GM12878 (cell line): ENCODE data around the gene AGPAT4.

Experiments used
- EED ChIP-seq: sonication (generic); IDR thresholded peaks from 2 replicates; pipeline ENCODE4 v1.6.1; 2016; ENCODE audit warnings: antibody characterized with exemption, low read depth
- ETV6 ChIP-seq, 2 experiments: fragments of 450-650 bp in 1 of 2; IDR thresholded peaks in 1 of 2; conservative IDR thresholded peaks in 1 of 2; 2 replicates each; pipeline ENCODE4 v1.6.1; 2014; ENCODE audit warnings: antibody characterized with exemption in 1 of 2, borderline replicate concordance in 1 of 2, low read depth in 1 of 2, mild to moderate bottlenecking in 1 of 2, moderate library complexity in 1 of 2
- MXI1 ChIP-seq: fragments of 150-350 bp; IDR thresholded peaks from 2 replicates; pipeline ENCODE4 v1.6.1; 2011; ENCODE audit warnings: low read depth, mild to moderate bottlenecking, inconsistent platforms, low read length, improper control_type of control experiment
- NFYB ChIP-seq: IDR thresholded peaks from 2 replicates; pipeline ENCODE4 v1.6.1; 2011; ENCODE audit warnings: low read depth, mild to moderate bottlenecking, low read length, improper control_type of control experiment, moderate library complexity; ENCODE audit not compliant: insufficient read depth
- SMC3 ChIP-seq: IDR thresholded peaks from 2 replicates; pipeline ENCODE4 v1.6.1; 2011; ENCODE audit warnings: low read length, improper control_type of control experiment, borderline replicate concordance
- TAF1 ChIP-seq: IDR thresholded peaks from 2 replicates; pipeline ENCODE4 v1.6.1; 2011; ENCODE audit warnings: mild to moderate bottlenecking, low read depth, low read length, borderline replicate concordance
- ZNF24 ChIP-seq: fragments of 450-650 bp; IDR thresholded peaks from 2 replicates; pipeline ENCODE4 v1.6.1; 2017; ENCODE audit warnings: antibody characterized with exemption, mild to moderate bottlenecking
- ZNF274 ChIP-seq: IDR thresholded peaks from one replicate; pipeline ENCODE4 v1.8.0; 2011; ENCODE audit not compliant: insufficient read length, insufficient read depth
- TF ChIP-seq, protein P1 (sequence below): IDR thresholded peaks from 2 replicates; pipeline ENCODE4 v1.6.1; 2012; ENCODE audit warnings: mild to moderate bottlenecking, low read depth, low read length
- TF ChIP-seq, protein P2 (sequence below), 3 experiments: IDR thresholded peaks in 2 of 3; conservative IDR thresholded peaks in 1 of 3; 2 replicates each; pipeline ENCODE4 v1.5.1; 2011; ENCODE audit warnings: low read depth in 3 of 3, low read length in 3 of 3, mild to moderate bottlenecking in 3 of 3, control low read depth in 2 of 3, moderate library complexity in 2 of 3, inconsistent platforms in 1 of 3, mixed read lengths in 1 of 3; ENCODE audit not compliant: control insufficient read depth in 2 of 3, insufficient read depth in 1 of 3; ENCODE audit errors: extremely low read depth in 1 of 3

DNA sequence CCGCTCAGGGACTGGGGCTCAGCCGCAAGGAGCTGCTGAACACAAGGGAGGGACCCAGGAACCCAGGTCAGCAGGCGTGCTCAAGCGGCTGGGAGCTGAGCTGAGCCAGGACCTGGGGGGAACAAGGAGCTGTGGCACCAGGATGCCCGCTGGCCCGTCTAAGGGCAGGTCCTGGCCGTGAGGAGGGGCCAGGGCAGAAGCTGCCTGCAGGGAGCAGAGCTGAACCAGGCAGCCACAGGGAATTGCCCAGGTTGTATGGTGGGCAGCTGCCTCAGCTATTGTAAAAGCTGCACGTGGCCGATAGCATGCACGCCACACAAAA is 133.3 kb downstream of the AGPAT4 start:
- TF ChIP-seq SMC3 = no peak
- TF ChIP-seq EED = no peak
- TF ChIP-seq, protein P1, sequence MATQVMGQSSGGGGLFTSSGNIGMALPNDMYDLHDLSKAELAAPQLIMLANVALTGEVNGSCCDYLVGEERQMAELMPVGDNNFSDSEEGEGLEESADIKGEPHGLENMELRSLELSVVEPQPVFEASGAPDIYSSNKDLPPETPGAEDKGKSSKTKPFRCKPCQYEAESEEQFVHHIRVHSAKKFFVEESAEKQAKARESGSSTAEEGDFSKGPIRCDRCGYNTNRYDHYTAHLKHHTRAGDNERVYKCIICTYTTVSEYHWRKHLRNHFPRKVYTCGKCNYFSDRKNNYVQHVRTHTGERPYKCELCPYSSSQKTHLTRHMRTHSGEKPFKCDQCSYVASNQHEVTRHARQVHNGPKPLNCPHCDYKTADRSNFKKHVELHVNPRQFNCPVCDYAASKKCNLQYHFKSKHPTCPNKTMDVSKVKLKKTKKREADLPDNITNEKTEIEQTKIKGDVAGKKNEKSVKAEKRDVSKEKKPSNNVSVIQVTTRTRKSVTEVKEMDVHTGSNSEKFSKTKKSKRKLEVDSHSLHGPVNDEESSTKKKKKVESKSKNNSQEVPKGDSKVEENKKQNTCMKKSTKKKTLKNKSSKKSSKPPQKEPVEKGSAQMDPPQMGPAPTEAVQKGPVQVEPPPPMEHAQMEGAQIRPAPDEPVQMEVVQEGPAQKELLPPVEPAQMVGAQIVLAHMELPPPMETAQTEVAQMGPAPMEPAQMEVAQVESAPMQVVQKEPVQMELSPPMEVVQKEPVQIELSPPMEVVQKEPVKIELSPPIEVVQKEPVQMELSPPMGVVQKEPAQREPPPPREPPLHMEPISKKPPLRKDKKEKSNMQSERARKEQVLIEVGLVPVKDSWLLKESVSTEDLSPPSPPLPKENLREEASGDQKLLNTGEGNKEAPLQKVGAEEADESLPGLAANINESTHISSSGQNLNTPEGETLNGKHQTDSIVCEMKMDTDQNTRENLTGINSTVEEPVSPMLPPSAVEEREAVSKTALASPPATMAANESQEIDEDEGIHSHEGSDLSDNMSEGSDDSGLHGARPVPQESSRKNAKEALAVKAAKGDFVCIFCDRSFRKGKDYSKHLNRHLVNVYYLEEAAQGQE = no peak
- TF ChIP-seq, protein P2, sequence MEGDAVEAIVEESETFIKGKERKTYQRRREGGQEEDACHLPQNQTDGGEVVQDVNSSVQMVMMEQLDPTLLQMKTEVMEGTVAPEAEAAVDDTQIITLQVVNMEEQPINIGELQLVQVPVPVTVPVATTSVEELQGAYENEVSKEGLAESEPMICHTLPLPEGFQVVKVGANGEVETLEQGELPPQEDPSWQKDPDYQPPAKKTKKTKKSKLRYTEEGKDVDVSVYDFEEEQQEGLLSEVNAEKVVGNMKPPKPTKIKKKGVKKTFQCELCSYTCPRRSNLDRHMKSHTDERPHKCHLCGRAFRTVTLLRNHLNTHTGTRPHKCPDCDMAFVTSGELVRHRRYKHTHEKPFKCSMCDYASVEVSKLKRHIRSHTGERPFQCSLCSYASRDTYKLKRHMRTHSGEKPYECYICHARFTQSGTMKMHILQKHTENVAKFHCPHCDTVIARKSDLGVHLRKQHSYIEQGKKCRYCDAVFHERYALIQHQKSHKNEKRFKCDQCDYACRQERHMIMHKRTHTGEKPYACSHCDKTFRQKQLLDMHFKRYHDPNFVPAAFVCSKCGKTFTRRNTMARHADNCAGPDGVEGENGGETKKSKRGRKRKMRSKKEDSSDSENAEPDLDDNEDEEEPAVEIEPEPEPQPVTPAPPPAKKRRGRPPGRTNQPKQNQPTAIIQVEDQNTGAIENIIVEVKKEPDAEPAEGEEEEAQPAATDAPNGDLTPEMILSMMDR (IDR thresholded peaks at IDR 0.05 in 2 of 3, conservative IDR thresholded peaks at IDR 0.05 in 1 of 3; ENCODE audit: control insufficient read depth in 2 of 3, extremely low read depth in 1 of 3, insufficient read depth in 1 of 3, low read depth in 3 of 3, low read length in 3 of 3) = no peak
- TF ChIP-seq ZNF24 = no peak
- no peak for TF ChIP-seq MXI1
- TF ChIP-seq TAF1 = no peak
- TF ChIP-seq ZNF274 = no peak
- TF ChIP-seq NFYB = no peak
- TF ChIP-seq ETV6 (conservative IDR thresholded peaks at IDR 0.05 in 1 of 2, IDR thresholded peaks at IDR 0.05 in 1 of 2; ENCODE audit: borderline replicate concordance in 1 of 2, low read depth in 1 of 2) = no peak
